NCI-H524 treated with DMSO at 0.1 percent for 48 hours (cell line): ENCODE data around the gene HDX.
"Not testable (repeated sequence)": the region's sequence is repeated elsewhere in the genome, so short reads cannot be mapped to it uniquely, and the experiment has no call there.

ENCODE experiments used
- DNase-seq: peaks from one replicate; lab custom pipeline; 2025; lab: John Stamatoyannopoulos, UW

The HDX gene

GRCh38 chrX:84501798-84502628 is at the start of gene HDX:
Gene HDX (minus strand): TSS chrX:84502453. CDS start chrX:84475397, 27,056 bp downstream.
- peak; percentile 55 for DNase-seq

GRCh38 chrX:84541315-84541714 is 39.1 kb upstream of the HDX start:
- not testable (repeated sequence) for DNase-seq

- DNase-seq = not testable (repeated sequence)
Observed at GRCh38 chrX:84537627-84538026, 35.4 kb upstream of the HDX start.

GRCh38 chrX:84488426-84488825 is 13.8 kb downstream of the HDX start:
- no peak for DNase-seq

GRCh38 chrX:84487365-84488353 is 14.6 kb downstream of the HDX start:
- DNase-seq = no peak

- DNase-seq = no peak
Observed at GRCh38 chrX:84479086-84479485, 23.2 kb downstream of the HDX start.

GRCh38 chrX:84477114-84477513 is 25.1 kb downstream of the HDX start:
- DNase-seq = no peak

GRCh38 chrX:84475596-84475995 is 26.7 kb downstream of the HDX start:
- DNase-seq = no peak

GRCh38 chrX:84475101-84475500 is 27.2 kb downstream of the HDX start:
- DNase-seq = no peak

- DNase-seq = no peak
Observed at GRCh38 chrX:84469226-84469625, 33.0 kb downstream of the HDX start.

GRCh38 chrX:84467898-84468297 is 34.4 kb downstream of the HDX start:
- DNase-seq = no peak

GRCh38 chrX:84453351-84454246 is 48.7 kb downstream of the HDX start:
- no peak for DNase-seq

- no peak for DNase-seq
Observed at GRCh38 chrX:84441143-84441542, 61.1 kb downstream of the HDX start.

GRCh38 chrX:84415140-84415539 is 87.1 kb downstream of the HDX start:
- no peak for DNase-seq

GRCh38 chrX:84363663-84364062 is 138.6 kb downstream of the HDX start:
- DNase-seq = no peak

- DNase-seq = no peak
Observed at GRCh38 chrX:84363051-84363450, 139.2 kb downstream of the HDX start.

- no peak for DNase-seq
Observed at GRCh38 chrX:84362184-84362838, 139.9 kb downstream of the HDX start.

GRCh38 chrX:84358271-84358670 is 144.0 kb downstream of the HDX start:
- DNase-seq = no peak

- DNase-seq = no peak
Observed at GRCh38 chrX:84357296-84357695, 145.0 kb downstream of the HDX start.

- no peak for DNase-seq
Observed at GRCh38 chrX:84340968-84341367, 161.3 kb downstream of the HDX start.
